A549 treated with DMSO at 1 μM for 4 hours (cell line): ENCODE measurements around the gene TERB1. TPM values are rescaled to one million over a fixed set of nuclear protein-coding genes. Genes with fewer than 3 reads are reported as not detected.

ENCODE experiments used
- total RNA-seq: library from RNA; stranded (reverse); fragments of 200-300 nt; extraction: Qiagen RNA extraction; gene quantifications from 5 replicates; pipeline ENCODE4 v1.2.3, GENCODE V29; 2022; ENCODE audit warnings: low read depth

The TERB1 gene
- 0.03 to 0.17 TPM in 2 of 5 replicates, not detected in the others for total RNA-seq

GRCh38 chr16:66801320-66802105 lies at the start of gene TERB1:
Gene TERB1 (minus strand): TSS chr16:66801584. CDS start chr16:66796798, 4,786 bp downstream.

GRCh38 chr16:66844342-66845079 lies 43.1 kb upstream of the TERB1 start, which contains the start of gene CA7:
Gene CA7 (plus strand): TSS chr16:66844414. CDS start chr16:66844488, 74 bp downstream.

GRCh38 chr16:66830422-66831404 lies 29.3 kb upstream of the TERB1 start, which contains the start of gene NAE1:
Gene NAE1 (minus strand): TSS chr16:66830976. CDS start chr16:66830899, 77 bp downstream.

GRCh38 chr16:66751303-66751991 lies 49.9 kb downstream of the TERB1 start, which contains the start of gene DYNC1LI2:
Gene DYNC1LI2 (minus strand): TSS chr16:66751609. CDS start chr16:66751591, 18 bp downstream.

Other genes with a start within 250 kb of the TERB1 start
- 62.5 to 69.8 TPM (median 66.3 TPM) in 5 replicates for gene CKLF, start 249.0 kb downstream of the TERB1 start, total RNA-seq
- gene CMTM1, start 235.1 kb downstream of the TERB1 start, total RNA-seq: 0.52 to 1.9 TPM (median 1.3 TPM) in 5 replicates
- gene CMTM2, start 222.1 kb downstream of the TERB1 start, total RNA-seq: not detected in 5 replicates
- 71.0 to 78.0 TPM (median 76.7 TPM) in 5 replicates for gene CMTM3, start 196.9 kb downstream of the TERB1 start, total RNA-seq
- gene CMTM4, start 104.8 kb downstream of the TERB1 start, total RNA-seq: 23.9 to 40.7 TPM (median 34.9 TPM) in 5 replicates
- gene DYNC1LI2, start 50.0 kb downstream of the TERB1 start, total RNA-seq: 47.0 to 57.1 TPM (median 56.7 TPM) in 5 replicates
- 66.3 to 74.9 TPM (median 71.6 TPM) in 5 replicates for gene NAE1, start 29.4 kb upstream of the TERB1 start, total RNA-seq
- gene CA7, start 42.8 kb upstream of the TERB1 start, total RNA-seq: 0.05 to 0.08 TPM in 2 of 5 replicates, not detected in the others
- gene PDP2, start 78.9 kb upstream of the TERB1 start, total RNA-seq: 5.5 to 7.8 TPM (median 6.3 TPM) in 5 replicates
- 0.15 to 0.26 TPM (median 0.16 TPM) in 5 replicates for gene CDH16, start 117.3 kb upstream of the TERB1 start, total RNA-seq
- gene RRAD, start 124.0 kb upstream of the TERB1 start, total RNA-seq: 9.6 to 19.5 TPM (median 11.4 TPM) in 5 replicates
- 131 to 174 TPM (median 163 TPM) in 5 replicates for gene CIAO2B, start 132.8 kb upstream of the TERB1 start, total RNA-seq
- gene CES2, start 133.9 kb upstream of the TERB1 start, total RNA-seq: 27.9 to 31.7 TPM (median 28.9 TPM) in 5 replicates
- gene CES3, start 159.7 kb upstream of the TERB1 start, total RNA-seq: 1.7 to 2.1 TPM (median 2.1 TPM) in 5 replicates
- gene CES4A, start 187.0 kb upstream of the TERB1 start, total RNA-seq: 1.2 to 2.1 TPM (median 1.7 TPM) in 5 replicates
- 49.8 to 56.1 TPM (median 50.4 TPM) in 5 replicates for gene CBFB, start 227.6 kb upstream of the TERB1 start, total RNA-seq